Natural killer cell (primary cell): ENCODE data around the gene GCN1. TPM values are rescaled to one million over a fixed set of nuclear protein-coding genes. Genes with fewer than 3 reads are reported as not detected.

ENCODE experiments used
- ATAC-seq, 3 donors: fragments of 150-1000 bp in 2 of 3; fragments of 200-7000 bp in 1 of 3; cut with Tn5 transposase; 1 replicate in 1 of 3; 2 replicates in 2 of 3; pipeline ENCODE4 v1.10.0; 2021; ENCODE audit warnings: mild to moderate bottlenecking in 2 of 3, moderate library complexity in 2 of 3
- DNase-seq, 2 donors: peaks; one replicate each; pipeline versions ENCODE4 v3.0.0 to v3.0.0-alpha.2; 2013 to 2021; ENCODE audit warnings: mixed read lengths in 1 of 2
- H3K27ac ChIP-seq: one replicate; pipeline ENCODE4 v1.5.1; 2013; ENCODE audit warnings: mild to moderate bottlenecking, low read length
- H3K27me3 ChIP-seq: one replicate; pipeline ENCODE4 v1.6.1; 2013; ENCODE audit warnings: low read length; ENCODE audit not compliant: control insufficient read depth, insufficient read depth
- H3K36me3 ChIP-seq: one replicate; pipeline ENCODE4 v1.6.1; 2013; ENCODE audit warnings: low read length; ENCODE audit not compliant: control insufficient read depth, insufficient read depth
- H3K4me1 ChIP-seq: one replicate; pipeline ENCODE4 v1.6.1; 2013; ENCODE audit warnings: low read length; ENCODE audit not compliant: control insufficient read depth, insufficient read depth
- H3K4me3 ChIP-seq: one replicate; pipeline ENCODE4 v1.5.1; 2013; ENCODE audit warnings: low read length
- H3K9me3 ChIP-seq: one replicate; pipeline ENCODE4 v1.6.1; 2013; ENCODE audit warnings: low read length; ENCODE audit not compliant: control insufficient read depth, insufficient read depth
- H3K27ac Mint-ChIP-seq, 2 donors: one replicate each; pipeline ENCODE4 v1.8.0; 2022; ENCODE audit warnings: mild to moderate bottlenecking in 2 of 2, mixed read lengths in 2 of 2, moderate library complexity in 1 of 2
- H3K27me3 Mint-ChIP-seq, 2 donors: one replicate each; pipeline ENCODE4 v1.8.0; 2022; ENCODE audit warnings: low read depth in 2 of 2, mixed read lengths in 2 of 2
- H3K36me3 Mint-ChIP-seq: one replicate; pipeline ENCODE4 v1.8.0; 2022; ENCODE audit warnings: mixed read lengths
- H3K4me1 Mint-ChIP-seq, 2 donors: one replicate each; pipeline ENCODE4 v1.8.0; 2022; ENCODE audit warnings: mixed read lengths in 2 of 2
- H3K4me3 Mint-ChIP-seq: one replicate; pipeline ENCODE4 v1.8.0; 2022; ENCODE audit warnings: mild to moderate bottlenecking, moderate library complexity, mixed read lengths
- H3K9me3 Mint-ChIP-seq, 2 donors: one replicate each; pipeline ENCODE4 v1.8.0; 2022; ENCODE audit warnings: mixed read lengths in 2 of 2
- WGBS: methylation state at CpG from one replicate; pipeline ENCODE4 v1.1.7; 2013; ENCODE audit warnings: missing lambda C conversion rate; ENCODE audit not compliant: insufficient coverage; 5-methylcytosine and 5-hydroxymethylcytosine counted together
- intact Hi-C: fragments of 100-400 bp; cut with micrococcal nuclease; formaldehyde crosslinking; loops from one replicate; pipeline ENCODE4 v1.14.2; 2022
- total RNA-seq, 4 donors: library from RNA; stranded (reverse); fragments of 120-200 nt in 1 of 4; gene quantifications; one replicate each; pipeline versions ENCODE4 v1.2.3 to v1.2.4, GENCODE V29; 2013 to 2022
- TF ChIP-seq, protein P1 (sequence below): fragments of 200-600 bp; IDR thresholded peaks from one replicate; pipeline ENCODE4 v1.8.0; 2022; ENCODE audit warnings: antibody characterized with exemption

GCN1 gene
- total RNA-seq, 3 donors from 2014 or later (not counting 1 experiment from before 2014, with no cell fraction given): 119 to 141 (median 120) TPM

GRCh38 chr12:120164293-120164692 lies 30.2 kb downstream of the GCN1 start:
- 97% methylated on average over 11 of the region's 11 CpGs for WGBS
- H3K27me3 ChIP-seq: no peaks in the 10 kb centered on the region
- no peaks in the 10 kb centered on the region for H3K4me1 ChIP-seq
- H3K4me1 Mint-ChIP-seq: peaks cover 0 to 4% of the 10 kb centered on the region in 2 donors
- peaks cover 18% of the 10 kb centered on the region for H3K36me3 Mint-ChIP-seq
- intact Hi-C loops: no loop called here
- TF ChIP-seq, protein P1, sequence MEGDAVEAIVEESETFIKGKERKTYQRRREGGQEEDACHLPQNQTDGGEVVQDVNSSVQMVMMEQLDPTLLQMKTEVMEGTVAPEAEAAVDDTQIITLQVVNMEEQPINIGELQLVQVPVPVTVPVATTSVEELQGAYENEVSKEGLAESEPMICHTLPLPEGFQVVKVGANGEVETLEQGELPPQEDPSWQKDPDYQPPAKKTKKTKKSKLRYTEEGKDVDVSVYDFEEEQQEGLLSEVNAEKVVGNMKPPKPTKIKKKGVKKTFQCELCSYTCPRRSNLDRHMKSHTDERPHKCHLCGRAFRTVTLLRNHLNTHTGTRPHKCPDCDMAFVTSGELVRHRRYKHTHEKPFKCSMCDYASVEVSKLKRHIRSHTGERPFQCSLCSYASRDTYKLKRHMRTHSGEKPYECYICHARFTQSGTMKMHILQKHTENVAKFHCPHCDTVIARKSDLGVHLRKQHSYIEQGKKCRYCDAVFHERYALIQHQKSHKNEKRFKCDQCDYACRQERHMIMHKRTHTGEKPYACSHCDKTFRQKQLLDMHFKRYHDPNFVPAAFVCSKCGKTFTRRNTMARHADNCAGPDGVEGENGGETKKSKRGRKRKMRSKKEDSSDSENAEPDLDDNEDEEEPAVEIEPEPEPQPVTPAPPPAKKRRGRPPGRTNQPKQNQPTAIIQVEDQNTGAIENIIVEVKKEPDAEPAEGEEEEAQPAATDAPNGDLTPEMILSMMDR: no peak
- H3K4me3 Mint-ChIP-seq: no peak overlapping the region
- H3K27ac ChIP-seq: no peak overlapping the region
- ATAC-seq (no peak), DNase-seq (no peak)
- H3K9me3 ChIP-seq: no peaks in the 10 kb centered on the region
- no peaks in the 10 kb centered on the region for H3K27me3 Mint-ChIP-seq
- no peak overlapping the region for H3K27ac Mint-ChIP-seq
- no peaks in the 10 kb centered on the region for H3K9me3 Mint-ChIP-seq
- H3K4me3 ChIP-seq: no peak overlapping the region
- H3K36me3 ChIP-seq: peaks cover 63% of the 10 kb centered on the region

- WGBS: 96% methylated on average over 8 of the region's 8 CpGs
- H3K36me3 Mint-ChIP-seq: peaks cover 18% of the 10 kb centered on the region
- H3K9me3 Mint-ChIP-seq: no peaks in the 10 kb centered on the region
- no peaks in the 10 kb centered on the region for H3K27me3 Mint-ChIP-seq
- ATAC-seq: no peak
- Histone ChIP-seq H3K27me3 (no peaks in the 10 kb centered on the region), H3K4me1 (no peaks in the 10 kb centered on the region), H3K4me3 (no peak overlapping the region), H3K9me3 (no peaks in the 10 kb centered on the region), H3K36me3 (peaks cover 62% of the 10 kb centered on the region), H3K27ac (no peak overlapping the region)
- no peaks in the 10 kb centered on the region for H3K4me1 Mint-ChIP-seq
- H3K4me3 Mint-ChIP-seq: no peak overlapping the region
- H3K27ac Mint-ChIP-seq: no peak overlapping the region
- no peak for DNase-seq
- TF ChIP-seq, protein P1: no peak
- intact Hi-C loops: no loop called here
These were observed 31.8 kb downstream of the GCN1 start for GRCh38 chr12:120162763-120163162.

DNA sequence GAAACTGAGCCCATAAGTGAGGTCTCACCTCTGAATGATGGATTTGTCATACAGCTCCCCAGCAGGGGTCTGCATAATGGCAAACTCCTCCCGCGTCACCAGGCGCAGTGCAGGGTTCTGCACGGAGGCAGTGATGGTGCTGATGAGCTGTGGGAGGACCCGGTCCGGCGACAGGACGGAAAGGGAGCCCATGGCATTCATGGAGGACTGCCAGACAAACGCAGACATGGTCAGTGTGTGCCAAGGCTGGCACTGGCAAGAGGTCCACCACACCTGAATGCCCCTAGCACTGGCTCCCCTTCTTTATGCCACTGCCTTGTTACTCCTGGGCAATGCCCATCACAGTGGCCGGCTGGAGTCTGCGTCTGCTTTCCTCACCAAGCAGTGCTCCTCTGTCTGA lies 32.7 kb downstream of the GCN1 start:
- H3K4me3 ChIP-seq: no peak overlapping the region
- no peaks in the 10 kb centered on the region for H3K4me1 ChIP-seq
- TF ChIP-seq, protein P1: no peak
- H3K27me3 Mint-ChIP-seq: no peaks in the 10 kb centered on the region
- H3K9me3 ChIP-seq: no peaks in the 10 kb centered on the region
- no peak overlapping the region for H3K27ac ChIP-seq
- peaks cover 18% of the 10 kb centered on the region for H3K36me3 Mint-ChIP-seq
- intact Hi-C loops: no loop called here
- H3K36me3 ChIP-seq: peaks cover 69% of the 10 kb centered on the region
- no peaks in the 10 kb centered on the region for H3K9me3 Mint-ChIP-seq
- no peak for DNase-seq
- H3K27me3 ChIP-seq: no peaks in the 10 kb centered on the region
- no peak overlapping the region for H3K27ac Mint-ChIP-seq
- H3K4me1 Mint-ChIP-seq: no peaks in the 10 kb centered on the region
- ATAC-seq: no peak
- H3K4me3 Mint-ChIP-seq: no peak overlapping the region
- 96% methylated on average over 11 of the region's 11 CpGs for WGBS

DNA sequence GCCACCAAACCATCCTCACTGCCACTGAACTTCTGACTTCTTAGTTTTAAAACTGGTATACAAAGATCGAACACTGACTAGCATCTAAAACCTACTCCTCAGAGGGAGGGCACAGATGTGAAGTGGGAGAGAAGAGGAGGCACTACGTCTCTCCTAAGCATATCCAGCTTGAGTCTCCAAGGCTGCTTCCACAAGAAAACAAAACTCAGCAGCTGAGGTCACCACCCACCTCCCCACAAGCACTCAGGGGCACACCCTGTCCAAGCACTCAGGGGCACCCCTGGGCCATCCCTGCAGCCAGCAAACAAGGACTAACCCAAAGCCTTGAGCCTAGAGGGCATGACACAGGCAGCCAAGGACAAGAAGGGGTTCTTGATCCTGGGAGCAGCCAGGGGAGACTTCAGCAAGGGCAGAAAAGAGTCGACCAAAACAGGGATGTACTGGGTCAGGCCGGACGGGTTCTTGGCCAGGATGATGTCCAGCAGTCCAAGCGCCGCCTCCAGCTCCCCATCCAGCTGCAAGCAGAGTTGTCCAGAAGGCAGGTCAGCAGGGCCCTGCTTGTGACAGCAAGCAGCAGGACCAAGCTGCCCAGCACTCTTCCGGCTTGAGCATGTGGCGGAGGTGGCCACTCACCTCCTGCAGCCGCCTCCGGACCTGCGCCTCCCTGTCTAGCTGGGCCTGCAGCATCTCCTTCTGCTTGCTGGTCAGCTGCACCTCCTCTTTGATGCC lies 34.8 kb downstream of the GCN1 start:
- H3K36me3 ChIP-seq: peaks cover 89% of the 10 kb centered on the region
- H3K27ac ChIP-seq: no peak overlapping the region
- Mint-ChIP-seq H3K4me1 (no peaks in the 10 kb centered on the region), H3K4me3 (no peak overlapping the region), H3K9me3 (no peaks in the 10 kb centered on the region), H3K27me3 (no peaks in the 10 kb centered on the region), H3K27ac (peak overlapping the region in 1 of 2 donors; percentile 40), H3K36me3 (peaks cover 18% of the 10 kb centered on the region)
- TF ChIP-seq, protein P1: no peak
- ATAC-seq (no peak), DNase-seq (no peak)
- no peaks in the 10 kb centered on the region for H3K27me3 ChIP-seq
- intact Hi-C loops: no loop called here
- WGBS: 99% methylated on average over 12 of the region's 12 CpGs
- no peaks in the 10 kb centered on the region for H3K4me1 ChIP-seq
- H3K4me3 ChIP-seq: no peak overlapping the region
- no peaks in the 10 kb centered on the region for H3K9me3 ChIP-seq
